Measurements from ENCODE around the gene ZNF860.

DNA sequence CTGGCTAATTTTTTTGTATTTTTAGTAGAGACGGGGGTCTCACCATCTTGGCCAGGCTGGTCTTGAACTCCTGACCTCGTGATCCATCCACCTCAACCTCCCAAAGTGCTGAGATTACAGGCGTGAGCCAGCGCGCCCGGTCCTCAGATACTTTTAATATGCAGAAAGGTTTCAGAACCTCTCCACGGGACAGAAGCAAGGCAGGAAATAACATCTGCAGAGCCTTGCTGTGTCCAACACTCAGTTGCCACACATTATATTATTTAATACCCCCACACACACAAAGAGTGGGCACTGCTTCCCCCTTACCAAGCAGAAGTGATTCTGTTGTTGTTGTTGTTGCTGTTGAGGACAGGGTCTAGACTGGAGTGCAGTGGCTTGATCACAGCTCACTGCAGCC is 28.5 kb upstream of the ZNF860 start:
- no peak for TF ChIP-seq CTCF (IDR thresholded peaks at IDR 0.05)
- TF ChIP-seq POLR2AphosphoS5 (IDR thresholded peaks at IDR 0.05; ENCODE audit: insufficient read depth in 1 of 2, low read depth in 1 of 2), result no peak
- TF ChIP-seq POLR2A (IDR thresholded peaks at IDR 0.05), result no peak
